Glutamatergic neuron (in vitro differentiated cells): Measurements from ENCODE around the gene ACOXL. TPM values are rescaled to one million over a fixed set of nuclear protein-coding genes. Genes with fewer than 3 reads are reported as not detected.

Experiments used
- DNase-seq: peaks from one replicate; pipeline ENCODE4 v3.0.0; 2022
- H3K27ac Mint-ChIP-seq: one replicate; pipeline ENCODE4 v1.8.0; 2020; ENCODE audit warnings: mild to moderate bottlenecking, mixed read lengths, inconsistent platforms; ENCODE audit not compliant: unreplicated experiment
- H3K27me3 Mint-ChIP-seq: one replicate; pipeline ENCODE4 v1.8.0; 2020; ENCODE audit warnings: mild to moderate bottlenecking, moderate library complexity, mixed read lengths, inconsistent platforms; ENCODE audit not compliant: unreplicated experiment
- H3K36me3 Mint-ChIP-seq: one replicate; pipeline ENCODE4 v1.8.0; 2020; ENCODE audit warnings: mild to moderate bottlenecking, mixed read lengths, inconsistent platforms; ENCODE audit not compliant: unreplicated experiment
- H3K4me1 Mint-ChIP-seq: one replicate; pipeline ENCODE4 v1.8.0; 2020; ENCODE audit warnings: mild to moderate bottlenecking, low read depth, mixed read lengths, inconsistent platforms; ENCODE audit not compliant: unreplicated experiment
- H3K4me3 Mint-ChIP-seq: one replicate; pipeline ENCODE4 v1.8.0; 2020; ENCODE audit warnings: mild to moderate bottlenecking, mixed read lengths, inconsistent platforms; ENCODE audit not compliant: unreplicated experiment
- H3K9me3 Mint-ChIP-seq: one replicate; pipeline ENCODE4 v1.8.0; 2020; ENCODE audit warnings: mild to moderate bottlenecking, moderate library complexity, mixed read lengths, inconsistent platforms; ENCODE audit not compliant: unreplicated experiment
- total RNA-seq: library from RNA; stranded (reverse); fragmentation: NEBNext Ultra II Directional; extraction: Animal tissue kit (Norgen Biotek cat#: 25700); gene quantifications from one replicate; pipeline ENCODE4 v1.2.1, GENCODE V29; 2021; ENCODE audit not compliant: unreplicated experiment
- TF ChIP-seq, protein P1 (sequence below): fragments of 200-600 bp; sonication (generic); IDR thresholded peaks from one replicate; pipeline ENCODE4 v1.5.0; 2021; ENCODE audit not compliant: partially characterized antibody, unreplicated experiment

The ACOXL gene
- total RNA-seq, 1 donor from 2014 or later: 1.4 TPM

DNA sequence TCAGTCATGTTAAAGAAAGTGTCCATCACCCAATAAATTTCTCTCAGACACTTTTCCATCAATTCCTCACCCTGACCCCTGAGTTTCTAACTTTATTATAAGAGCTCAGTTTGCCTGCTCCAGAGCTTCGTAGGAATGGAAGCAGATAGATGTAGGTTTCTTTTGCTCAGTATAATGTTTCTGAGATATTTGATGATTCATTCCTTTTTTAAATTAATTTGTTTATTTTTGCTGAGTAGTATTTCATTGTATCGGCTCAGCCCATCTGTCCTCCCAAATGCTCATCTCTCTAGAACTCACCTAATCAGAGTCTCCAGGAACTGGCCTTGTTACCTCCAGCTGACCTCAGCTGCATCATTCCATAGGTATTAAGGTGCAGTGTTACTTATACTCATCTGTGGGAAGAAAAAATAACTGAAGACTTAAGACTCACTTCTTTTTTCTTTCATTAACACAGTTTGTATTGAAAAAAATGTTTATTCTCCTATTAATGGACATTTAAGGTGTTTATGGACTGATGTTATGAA lies 376.4 kb downstream of the ACOXL start:
- Mint-ChIP-seq H3K4me1 (no peaks in the 10 kb centered on the region), H3K4me3 (no peak overlapping the region), H3K27ac (no peak overlapping the region), H3K36me3 (no peaks in the 10 kb centered on the region), H3K27me3 (no peaks in the 10 kb centered on the region), H3K9me3 (no peaks in the 10 kb centered on the region)
- DNase-seq: no peak
- TF ChIP-seq, protein P1, sequence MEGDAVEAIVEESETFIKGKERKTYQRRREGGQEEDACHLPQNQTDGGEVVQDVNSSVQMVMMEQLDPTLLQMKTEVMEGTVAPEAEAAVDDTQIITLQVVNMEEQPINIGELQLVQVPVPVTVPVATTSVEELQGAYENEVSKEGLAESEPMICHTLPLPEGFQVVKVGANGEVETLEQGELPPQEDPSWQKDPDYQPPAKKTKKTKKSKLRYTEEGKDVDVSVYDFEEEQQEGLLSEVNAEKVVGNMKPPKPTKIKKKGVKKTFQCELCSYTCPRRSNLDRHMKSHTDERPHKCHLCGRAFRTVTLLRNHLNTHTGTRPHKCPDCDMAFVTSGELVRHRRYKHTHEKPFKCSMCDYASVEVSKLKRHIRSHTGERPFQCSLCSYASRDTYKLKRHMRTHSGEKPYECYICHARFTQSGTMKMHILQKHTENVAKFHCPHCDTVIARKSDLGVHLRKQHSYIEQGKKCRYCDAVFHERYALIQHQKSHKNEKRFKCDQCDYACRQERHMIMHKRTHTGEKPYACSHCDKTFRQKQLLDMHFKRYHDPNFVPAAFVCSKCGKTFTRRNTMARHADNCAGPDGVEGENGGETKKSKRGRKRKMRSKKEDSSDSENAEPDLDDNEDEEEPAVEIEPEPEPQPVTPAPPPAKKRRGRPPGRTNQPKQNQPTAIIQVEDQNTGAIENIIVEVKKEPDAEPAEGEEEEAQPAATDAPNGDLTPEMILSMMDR: no peak

DNA sequence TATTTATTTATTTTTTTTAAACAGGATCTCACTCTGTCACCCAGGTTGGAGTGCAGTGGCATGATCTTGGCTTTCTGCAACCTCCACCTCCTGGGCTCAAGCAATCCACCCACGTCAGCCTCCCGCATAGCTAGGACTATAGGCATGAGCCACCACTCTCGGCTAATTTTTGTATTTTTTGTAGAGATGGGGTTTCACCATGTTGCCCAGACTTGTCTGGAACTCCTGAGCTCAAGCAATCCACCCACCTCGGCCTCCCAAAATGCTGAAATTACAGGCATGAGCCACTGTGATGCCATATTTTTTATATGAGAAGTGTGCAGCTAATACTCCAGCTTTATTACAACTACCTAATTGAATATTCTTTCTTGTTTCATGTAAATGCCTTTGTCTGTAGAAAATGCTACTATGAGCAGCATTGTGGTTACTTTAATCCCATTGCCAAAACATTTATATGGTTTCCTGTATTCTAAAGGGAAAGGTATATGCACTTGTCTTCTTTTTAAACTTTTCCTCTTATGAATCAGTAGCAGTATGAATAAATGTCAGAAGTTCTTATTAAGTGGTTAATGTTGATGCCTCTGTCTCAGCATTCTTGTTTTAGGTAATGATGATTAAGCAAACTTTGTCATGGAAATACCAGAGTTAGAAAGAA lies 378.9 kb downstream of the ACOXL start:
- Mint-ChIP-seq H3K36me3 (no peaks in the 10 kb centered on the region), H3K9me3 (no peaks in the 10 kb centered on the region)

DNA sequence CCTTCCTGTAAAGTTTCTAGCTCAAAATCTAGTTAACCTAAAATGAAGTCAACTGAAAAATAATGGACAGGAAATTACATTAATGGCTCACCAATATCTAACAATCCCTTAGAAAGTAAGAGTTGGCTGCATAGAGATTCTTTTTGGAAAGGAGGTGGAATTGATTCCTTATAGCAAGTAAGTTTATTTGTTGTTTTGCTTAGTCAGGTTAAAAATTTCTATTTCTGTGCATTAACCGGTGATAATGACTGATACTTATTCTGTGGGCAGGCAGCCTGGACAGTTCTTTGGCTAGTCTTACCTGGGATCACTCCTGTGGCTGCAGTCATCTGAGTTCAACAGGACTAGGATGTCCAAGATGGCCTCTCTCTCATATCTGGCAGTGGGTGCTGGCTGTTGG lies 381.5 kb downstream of the ACOXL start:
- no peak overlapping the region for H3K4me3 Mint-ChIP-seq
- H3K36me3 Mint-ChIP-seq: no peaks in the 10 kb centered on the region
- H3K4me1 Mint-ChIP-seq: peaks cover 7% of the 10 kb centered on the region
- peaks cover 5% of the 10 kb centered on the region for H3K9me3 Mint-ChIP-seq
- DNase-seq: no peak
- TF ChIP-seq, protein P1: no peak
- H3K27me3 Mint-ChIP-seq: peaks cover 13% of the 10 kb centered on the region
- H3K27ac Mint-ChIP-seq: no peak overlapping the region

More for the DNA sequence above, 378.9 kb downstream of the ACOXL start:
- Mint-ChIP-seq H3K4me3 (no peak overlapping the region), H3K4me1 (no peaks in the 10 kb centered on the region), H3K27me3 (no peaks in the 10 kb centered on the region), H3K27ac (no peak overlapping the region)
- DNase-seq: no peak
- TF ChIP-seq, protein P1: no peak

DNA sequence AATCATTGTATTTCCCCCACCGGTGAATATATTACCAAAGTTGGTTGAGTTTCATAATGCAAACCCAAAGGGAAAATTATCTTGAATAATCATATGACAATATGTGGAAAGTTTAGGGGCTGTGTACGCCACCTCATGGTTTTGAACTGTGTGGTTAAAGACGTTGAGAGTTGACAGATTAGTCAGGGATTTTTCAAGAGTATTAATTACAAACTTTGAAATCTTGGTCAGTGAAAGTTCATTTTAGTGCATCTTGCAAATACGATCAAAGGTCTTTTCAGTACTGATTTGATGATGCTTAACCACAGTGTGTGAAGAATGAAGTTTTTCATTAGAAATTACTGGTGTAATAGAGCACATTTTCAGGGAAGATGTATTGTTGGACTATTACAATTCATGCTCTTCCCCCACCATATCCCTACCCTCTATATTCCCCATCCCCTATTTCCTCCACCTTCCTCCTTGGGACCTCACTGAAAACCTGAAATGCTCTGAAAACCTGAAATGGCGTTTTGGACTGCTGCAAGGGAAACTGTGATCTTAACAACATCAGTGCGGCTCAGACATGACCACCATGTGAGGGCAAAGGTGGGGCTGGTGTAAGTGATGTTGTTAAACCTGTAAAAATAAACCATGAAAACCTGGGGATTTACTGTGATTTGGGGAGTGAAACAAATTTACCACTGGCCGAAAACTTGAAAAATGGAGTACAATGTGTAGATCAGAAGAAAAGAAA lies 383.8 kb downstream of the ACOXL start:
- TF ChIP-seq, protein P1: no peak
- Mint-ChIP-seq H3K9me3 (peaks cover 7% of the 10 kb centered on the region), H3K4me3 (peak overlapping the region; percentile 13), H3K27ac (no peak overlapping the region), H3K27me3 (peaks cover 17% of the 10 kb centered on the region), H3K36me3 (no peaks in the 10 kb centered on the region), H3K4me1 (peaks cover 7% of the 10 kb centered on the region)
- DNase-seq: no peak
